ENCODE results near the gene DISP1. TPM values are rescaled to one million over a fixed set of nuclear protein-coding genes. Genes with fewer than 3 reads are reported as not detected.

DISP1 gene
- total RNA-seq, 6 experiments from 2014 or later = 2.8 to 4.0 (median 3.7) TPM

- H3K27me3 Mint-ChIP-seq (ENCODE audit: insufficient read depth) = peaks cover 9% of the 10 kb centered on the region
- DNase-seq = peak; percentile 32
Measured at GRCh38 chr1:222794656-222795474, 20.0 kb upstream of the DISP1 start.

GRCh38 chr1:222798116-222798515 is 16.7 kb upstream of the DISP1 start:
- peaks cover 9% of the 10 kb centered on the region for H3K27me3 Mint-ChIP-seq (ENCODE audit: insufficient read depth)
- no peaks in the 10 kb centered on the region for H3K36me3 Mint-ChIP-seq (ENCODE audit: low read depth)
- TF ChIP-seq, protein P1, sequence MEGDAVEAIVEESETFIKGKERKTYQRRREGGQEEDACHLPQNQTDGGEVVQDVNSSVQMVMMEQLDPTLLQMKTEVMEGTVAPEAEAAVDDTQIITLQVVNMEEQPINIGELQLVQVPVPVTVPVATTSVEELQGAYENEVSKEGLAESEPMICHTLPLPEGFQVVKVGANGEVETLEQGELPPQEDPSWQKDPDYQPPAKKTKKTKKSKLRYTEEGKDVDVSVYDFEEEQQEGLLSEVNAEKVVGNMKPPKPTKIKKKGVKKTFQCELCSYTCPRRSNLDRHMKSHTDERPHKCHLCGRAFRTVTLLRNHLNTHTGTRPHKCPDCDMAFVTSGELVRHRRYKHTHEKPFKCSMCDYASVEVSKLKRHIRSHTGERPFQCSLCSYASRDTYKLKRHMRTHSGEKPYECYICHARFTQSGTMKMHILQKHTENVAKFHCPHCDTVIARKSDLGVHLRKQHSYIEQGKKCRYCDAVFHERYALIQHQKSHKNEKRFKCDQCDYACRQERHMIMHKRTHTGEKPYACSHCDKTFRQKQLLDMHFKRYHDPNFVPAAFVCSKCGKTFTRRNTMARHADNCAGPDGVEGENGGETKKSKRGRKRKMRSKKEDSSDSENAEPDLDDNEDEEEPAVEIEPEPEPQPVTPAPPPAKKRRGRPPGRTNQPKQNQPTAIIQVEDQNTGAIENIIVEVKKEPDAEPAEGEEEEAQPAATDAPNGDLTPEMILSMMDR (IDR thresholded peaks at IDR 0.05) = no peak
- H3K4me3 Mint-ChIP-seq = no peak overlapping the region
- peak; percentile 37 for DNase-seq
- peaks cover 8% of the 10 kb centered on the region for H3K4me1 Mint-ChIP-seq (ENCODE audit: low read depth)
- no peaks in the 10 kb centered on the region for H3K9me3 Mint-ChIP-seq
- no peak overlapping the region for H3K27ac Mint-ChIP-seq

More at GRCh38 chr1:222794656-222795474, 20.0 kb upstream of the DISP1 start:
- H3K36me3 Mint-ChIP-seq (ENCODE audit: low read depth) = no peaks in the 10 kb centered on the region
- no peaks in the 10 kb centered on the region for H3K9me3 Mint-ChIP-seq
- no peak overlapping the region for H3K4me3 Mint-ChIP-seq
- peaks cover 8% of the 10 kb centered on the region for H3K4me1 Mint-ChIP-seq (ENCODE audit: low read depth)
- H3K27ac Mint-ChIP-seq = no peak overlapping the region
- TF ChIP-seq, protein P1 (IDR thresholded peaks at IDR 0.05) = peak; percentile 66

- Mint-ChIP-seq H3K27ac (no peak overlapping the region), H3K9me3 (no peaks in the 10 kb centered on the region), H3K27me3 (ENCODE audit: insufficient read depth) (peaks cover 6% of the 10 kb centered on the region), H3K4me1 (ENCODE audit: low read depth) (peaks cover 8% of the 10 kb centered on the region), H3K36me3 (ENCODE audit: low read depth) (no peaks in the 10 kb centered on the region), H3K4me3 (no peak overlapping the region)
- no peak for DNase-seq
- TF ChIP-seq, protein P1 (IDR thresholded peaks at IDR 0.05) = no peak
Measured at GRCh38 chr1:222798975-222799374, 15.9 kb upstream of the DISP1 start.

GRCh38 chr1:222801067-222801466 is 13.8 kb upstream of the DISP1 start:
- no peak for DNase-seq
- H3K4me3 Mint-ChIP-seq = no peak overlapping the region
- peaks cover 8% of the 10 kb centered on the region for H3K4me1 Mint-ChIP-seq (ENCODE audit: low read depth)
- TF ChIP-seq, protein P1 (IDR thresholded peaks at IDR 0.05) = no peak
- no peak overlapping the region for H3K27ac Mint-ChIP-seq
- no peaks in the 10 kb centered on the region for H3K36me3 Mint-ChIP-seq (ENCODE audit: low read depth)
- peaks cover 6% of the 10 kb centered on the region for H3K27me3 Mint-ChIP-seq (ENCODE audit: insufficient read depth)
- no peaks in the 10 kb centered on the region for H3K9me3 Mint-ChIP-seq

- no peak overlapping the region for H3K27ac Mint-ChIP-seq
- H3K9me3 Mint-ChIP-seq = no peaks in the 10 kb centered on the region
- H3K36me3 Mint-ChIP-seq (ENCODE audit: low read depth) = no peaks in the 10 kb centered on the region
- H3K27me3 Mint-ChIP-seq (ENCODE audit: insufficient read depth) = no peaks in the 10 kb centered on the region
- peaks cover 29% of the 10 kb centered on the region for H3K4me1 Mint-ChIP-seq (ENCODE audit: low read depth)
- H3K4me3 Mint-ChIP-seq = no peak overlapping the region
- TF ChIP-seq, protein P1 (IDR thresholded peaks at IDR 0.05) = no peak
- no peak for DNase-seq
Measured at GRCh38 chr1:222811671-222812070, 3.2 kb upstream of the DISP1 start.
